Neural cell (in vitro differentiated cells): Measurements from ENCODE around the gene TBC1D5. TPM values are rescaled to one million over a fixed set of nuclear protein-coding genes. Genes with fewer than 3 reads are reported as not detected.

Source experiments
- H2AFZ ChIP-seq: fragments of 200-600, 300-800 bp; sonication (generic), shearing (Covaris generic); 2 replicates; pipeline ENCODE4 v1.6.0; 2014; ENCODE audit warnings: low read depth, mild to moderate bottlenecking, antibody characterized with exemption, low read length, moderate library complexity
- H3F3A ChIP-seq: fragments of 200-600 bp; shearing (Covaris generic); 2 replicates; pipeline ENCODE4 v1.6.1; 2016; ENCODE audit warnings: mild to moderate bottlenecking, moderate library complexity, mixed read lengths, antibody characterized with exemption, low read length; ENCODE audit not compliant: insufficient read depth, poor library complexity, severe bottlenecking
- H3K27ac ChIP-seq: fragments of 200-600, 300-800 bp; sonication (generic), shearing (Covaris generic); 2 replicates; pipeline ENCODE4 v1.5.1; 2014; ENCODE audit warnings: mild to moderate bottlenecking, low read length, moderate library complexity
- H3K27me3 ChIP-seq: fragments of 300-800, 200-600 bp; sonication (generic), shearing (Covaris generic); 2 replicates; pipeline ENCODE4 v1.6.0; 2014; ENCODE audit warnings: mild to moderate bottlenecking, low read depth, low read length, moderate library complexity; ENCODE audit not compliant: insufficient read depth
- H3K36me3 ChIP-seq: fragments of 300-800, 200-600 bp; sonication (generic), shearing (Covaris generic); 2 replicates; pipeline ENCODE4 v1.5.1; 2014; ENCODE audit warnings: mild to moderate bottlenecking, antibody characterized with exemption, low read length, moderate library complexity; ENCODE audit not compliant: insufficient read depth
- H3K4me2 ChIP-seq: fragments of 300-800, 200-600 bp; sonication (generic), shearing (Covaris generic); 2 replicates; pipeline ENCODE4 v1.6.0; 2014; ENCODE audit warnings: mild to moderate bottlenecking, low read length
- H3K4me3 ChIP-seq: fragments of 300-800, 200-600 bp; sonication (generic), shearing (Covaris generic); 2 replicates; pipeline ENCODE4 v1.5.1; 2014; ENCODE audit warnings: mild to moderate bottlenecking, low read length, moderate library complexity
- H3K79me2 ChIP-seq: fragments of 200-600 bp; shearing (Covaris generic); replicated peaks from 2 replicates; pipeline ENCODE4 v1.6.0; 2014; ENCODE audit warnings: mild to moderate bottlenecking, low read length, moderate library complexity; ENCODE audit not compliant: insufficient read depth
- H3K9ac ChIP-seq: fragments of 300-800, 200-600 bp; sonication (generic), shearing (Covaris generic); 2 replicates; pipeline ENCODE4 v1.6.1; 2016; ENCODE audit warnings: mild to moderate bottlenecking, low read length, mixed read lengths
- H3K9me2 ChIP-seq: fragments of 200-600 bp; shearing (Covaris generic); 2 replicates; pipeline ENCODE4 v1.6.1; 2016; ENCODE audit warnings: mild to moderate bottlenecking, low read length, mixed read lengths; ENCODE audit not compliant: insufficient read depth
- H3K9me3 ChIP-seq: fragments of 200-600, 300-800 bp; sonication (generic), shearing (Covaris generic); 2 replicates; pipeline ENCODE4 v1.6.1; 2016; ENCODE audit warnings: mild to moderate bottlenecking, mixed run types, low read length, moderate library complexity, mixed read lengths
- H4K20me1 ChIP-seq: fragments of 200-600 bp; shearing (Covaris generic); 2 replicates; pipeline ENCODE4 v1.6.1; 2016; ENCODE audit warnings: mild to moderate bottlenecking, mixed run types; ENCODE audit not compliant: insufficient read depth
- EP300 ChIP-seq: fragments of 450-650 bp; conservative IDR thresholded peaks from 2 replicates; pipeline ENCODE4 v1.6.1; 2014; ENCODE audit warnings: antibody characterized with exemption, mild to moderate bottlenecking, moderate library complexity; ENCODE audit not compliant: poor library complexity, severe bottlenecking
- EZH2 ChIP-seq: fragments of 200-600, 300-800 bp; shearing (Covaris generic), sonication (generic); IDR thresholded peaks from 2 replicates; pipeline ENCODE4 v1.6.1; 2014; ENCODE audit warnings: antibody characterized with exemption, low read length, borderline replicate concordance, mild to moderate bottlenecking; ENCODE audit not compliant: insufficient read depth, poor library complexity, severe bottlenecking
- MXI1 ChIP-seq: fragments of 450-650 bp; conservative IDR thresholded peaks from 2 replicates; pipeline ENCODE4 v1.6.1; 2014; ENCODE audit warnings: antibody characterized with exemption, mild to moderate bottlenecking; ENCODE audit not compliant: poor library complexity, severe bottlenecking
- POLR2AphosphoS5 ChIP-seq: IDR thresholded peaks from 2 replicates; pipeline ENCODE4 v1.6.1; 2012
- RAD21 ChIP-seq: fragments of 450-650 bp; conservative IDR thresholded peaks from 2 replicates; pipeline ENCODE4 v1.6.1; 2014; ENCODE audit warnings: antibody characterized with exemption, mild to moderate bottlenecking, moderate library complexity
- SMC3 ChIP-seq: fragments of 450-650 bp; conservative IDR thresholded peaks from 2 replicates; pipeline ENCODE4 v1.6.1; 2014; ENCODE audit warnings: antibody characterized with exemption, mild to moderate bottlenecking, moderate library complexity; ENCODE audit not compliant: poor library complexity
- TAF1 ChIP-seq: IDR thresholded peaks from 2 replicates; pipeline ENCODE4 v1.6.1; 2012; ENCODE audit warnings: low read depth
- polyA plus RNA-seq: library from polyadenylated mRNA; depleted of rRNA; stranded (reverse); fragments of >200 nt; gene quantifications from 2 replicates; pipeline ENCODE4 v1.2.3, GENCODE V29; 2014
- TF ChIP-seq, protein P1 (sequence below): IDR thresholded peaks from 2 replicates; pipeline ENCODE4 v1.6.1; 2012; ENCODE audit warnings: borderline replicate concordance
- TF ChIP-seq, protein P2 (sequence below): fragments of 450-650 bp; IDR thresholded peaks from 2 replicates; pipeline ENCODE4 v1.5.1; 2014; ENCODE audit warnings: antibody characterized with exemption, mild to moderate bottlenecking, moderate library complexity; ENCODE audit not compliant: poor library complexity, severe bottlenecking

The TBC1D5 gene
- polyA plus RNA-seq, 1 donor from 2014 or later, result 28.3 TPM

DNA sequence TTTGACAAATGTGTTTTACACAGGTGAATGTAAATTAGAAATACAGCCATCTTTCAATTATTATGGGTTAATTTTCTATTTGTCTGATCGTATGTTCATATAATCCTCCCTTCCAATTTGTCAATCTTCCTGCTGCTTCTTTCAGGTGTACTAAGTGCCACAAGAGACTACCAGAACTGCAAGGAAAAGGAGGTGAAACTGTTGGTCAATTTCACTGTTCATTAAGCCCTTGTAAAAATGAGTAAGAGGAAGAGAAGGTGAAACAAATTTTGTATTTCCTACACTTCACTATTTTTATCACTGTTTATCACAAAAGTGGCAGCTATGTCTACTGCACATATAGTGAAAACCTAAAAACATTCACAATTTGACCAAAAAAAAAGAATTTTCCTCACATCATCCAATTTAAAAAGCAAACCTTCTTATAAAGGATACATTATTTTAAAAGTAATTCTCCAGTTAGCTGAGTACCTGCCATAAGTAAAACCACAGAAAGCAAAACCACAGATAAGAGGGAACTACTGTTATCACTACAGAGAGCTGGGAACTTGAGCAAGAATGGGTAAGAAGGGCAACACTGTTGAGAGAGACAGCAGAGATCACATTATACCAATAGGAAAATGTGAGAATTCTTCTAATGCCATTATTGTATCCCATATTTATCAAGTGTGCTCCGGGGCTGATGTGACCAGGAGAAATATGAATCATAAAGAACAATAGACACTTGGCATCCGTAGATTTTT is 163.0 kb downstream of the TBC1D5 start:
- Histone ChIP-seq H3K4me3 (no peak overlapping the region), H4K20me1 (no peaks in the 10 kb centered on the region), H3K79me2 (no peaks in the 10 kb centered on the region), H3K9me2 (no peaks in the 10 kb centered on the region), H3K27me3 (no peaks in the 10 kb centered on the region), H3F3A (no peaks in the 10 kb centered on the region), H3K27ac (no peak overlapping the region), H3K4me2 (no peak overlapping the region), H3K9ac (no peak overlapping the region), H3K36me3 (no peaks in the 10 kb centered on the region), H2AFZ (no peak overlapping the region), H3K9me3 (no peaks in the 10 kb centered on the region)
- TF ChIP-seq SMC3, result no peak
- no peak for TF ChIP-seq POLR2AphosphoS5

DNA sequence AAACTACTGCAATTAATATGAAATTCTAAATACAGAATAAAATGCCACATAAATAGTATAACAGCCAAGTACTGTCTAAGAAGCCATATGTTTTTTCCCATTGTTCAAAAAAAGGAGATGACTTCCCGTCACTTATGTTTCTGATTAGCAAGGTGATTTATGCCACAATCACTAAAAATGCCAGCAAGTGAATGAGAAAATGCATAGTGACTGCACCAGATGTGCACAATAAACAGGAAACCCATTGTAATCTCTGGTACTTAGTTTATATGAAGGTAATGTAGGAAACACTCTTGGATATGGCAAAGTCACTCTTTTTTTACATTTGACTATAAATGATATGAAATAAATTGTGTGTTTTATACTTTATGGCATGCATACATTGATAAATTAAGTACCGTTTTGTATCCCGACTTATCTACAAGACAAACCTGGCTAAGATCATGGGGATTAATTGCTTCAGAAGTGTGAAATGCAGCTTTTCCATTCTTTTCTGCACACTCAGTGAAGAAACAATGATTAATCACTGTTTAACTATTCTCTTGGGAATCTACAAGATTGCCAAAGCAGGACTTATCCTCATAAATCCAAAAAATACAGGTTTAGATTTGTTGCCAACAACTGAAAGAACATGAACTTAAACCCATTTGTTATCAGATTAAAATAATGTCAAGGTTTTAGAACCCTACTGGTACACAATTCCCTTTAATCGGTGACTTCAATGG is 164.5 kb downstream of the TBC1D5 start:
- Histone ChIP-seq H3K27ac (no peak overlapping the region), H4K20me1 (no peaks in the 10 kb centered on the region), H3K4me3 (no peak overlapping the region), H3K27me3 (no peaks in the 10 kb centered on the region), H3K79me2 (no peaks in the 10 kb centered on the region), H3K9ac (no peak overlapping the region), H3K9me3 (no peaks in the 10 kb centered on the region), H2AFZ (no peak overlapping the region), H3F3A (no peaks in the 10 kb centered on the region), H3K4me2 (no peak overlapping the region), H3K36me3 (no peaks in the 10 kb centered on the region), H3K9me2 (no peaks in the 10 kb centered on the region)
- TF ChIP-seq RAD21, result no peak
- no peak for TF ChIP-seq MXI1
- no peak for TF ChIP-seq EZH2
- TF ChIP-seq EP300, result no peak
- TF ChIP-seq, protein P1, sequence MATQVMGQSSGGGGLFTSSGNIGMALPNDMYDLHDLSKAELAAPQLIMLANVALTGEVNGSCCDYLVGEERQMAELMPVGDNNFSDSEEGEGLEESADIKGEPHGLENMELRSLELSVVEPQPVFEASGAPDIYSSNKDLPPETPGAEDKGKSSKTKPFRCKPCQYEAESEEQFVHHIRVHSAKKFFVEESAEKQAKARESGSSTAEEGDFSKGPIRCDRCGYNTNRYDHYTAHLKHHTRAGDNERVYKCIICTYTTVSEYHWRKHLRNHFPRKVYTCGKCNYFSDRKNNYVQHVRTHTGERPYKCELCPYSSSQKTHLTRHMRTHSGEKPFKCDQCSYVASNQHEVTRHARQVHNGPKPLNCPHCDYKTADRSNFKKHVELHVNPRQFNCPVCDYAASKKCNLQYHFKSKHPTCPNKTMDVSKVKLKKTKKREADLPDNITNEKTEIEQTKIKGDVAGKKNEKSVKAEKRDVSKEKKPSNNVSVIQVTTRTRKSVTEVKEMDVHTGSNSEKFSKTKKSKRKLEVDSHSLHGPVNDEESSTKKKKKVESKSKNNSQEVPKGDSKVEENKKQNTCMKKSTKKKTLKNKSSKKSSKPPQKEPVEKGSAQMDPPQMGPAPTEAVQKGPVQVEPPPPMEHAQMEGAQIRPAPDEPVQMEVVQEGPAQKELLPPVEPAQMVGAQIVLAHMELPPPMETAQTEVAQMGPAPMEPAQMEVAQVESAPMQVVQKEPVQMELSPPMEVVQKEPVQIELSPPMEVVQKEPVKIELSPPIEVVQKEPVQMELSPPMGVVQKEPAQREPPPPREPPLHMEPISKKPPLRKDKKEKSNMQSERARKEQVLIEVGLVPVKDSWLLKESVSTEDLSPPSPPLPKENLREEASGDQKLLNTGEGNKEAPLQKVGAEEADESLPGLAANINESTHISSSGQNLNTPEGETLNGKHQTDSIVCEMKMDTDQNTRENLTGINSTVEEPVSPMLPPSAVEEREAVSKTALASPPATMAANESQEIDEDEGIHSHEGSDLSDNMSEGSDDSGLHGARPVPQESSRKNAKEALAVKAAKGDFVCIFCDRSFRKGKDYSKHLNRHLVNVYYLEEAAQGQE, result no peak
- no peak for TF ChIP-seq POLR2AphosphoS5
- TF ChIP-seq, protein P2, sequence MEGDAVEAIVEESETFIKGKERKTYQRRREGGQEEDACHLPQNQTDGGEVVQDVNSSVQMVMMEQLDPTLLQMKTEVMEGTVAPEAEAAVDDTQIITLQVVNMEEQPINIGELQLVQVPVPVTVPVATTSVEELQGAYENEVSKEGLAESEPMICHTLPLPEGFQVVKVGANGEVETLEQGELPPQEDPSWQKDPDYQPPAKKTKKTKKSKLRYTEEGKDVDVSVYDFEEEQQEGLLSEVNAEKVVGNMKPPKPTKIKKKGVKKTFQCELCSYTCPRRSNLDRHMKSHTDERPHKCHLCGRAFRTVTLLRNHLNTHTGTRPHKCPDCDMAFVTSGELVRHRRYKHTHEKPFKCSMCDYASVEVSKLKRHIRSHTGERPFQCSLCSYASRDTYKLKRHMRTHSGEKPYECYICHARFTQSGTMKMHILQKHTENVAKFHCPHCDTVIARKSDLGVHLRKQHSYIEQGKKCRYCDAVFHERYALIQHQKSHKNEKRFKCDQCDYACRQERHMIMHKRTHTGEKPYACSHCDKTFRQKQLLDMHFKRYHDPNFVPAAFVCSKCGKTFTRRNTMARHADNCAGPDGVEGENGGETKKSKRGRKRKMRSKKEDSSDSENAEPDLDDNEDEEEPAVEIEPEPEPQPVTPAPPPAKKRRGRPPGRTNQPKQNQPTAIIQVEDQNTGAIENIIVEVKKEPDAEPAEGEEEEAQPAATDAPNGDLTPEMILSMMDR, result no peak
- TF ChIP-seq SMC3, result no peak
- no peak for TF ChIP-seq TAF1
